SK-N-SH treated with all-trans-retinoic acid at 6 μM for 48 hours (cell line): Measurements from ENCODE around the gene DHX15.

Experiments used
- CREB5 ChIP-seq: fragments of 250-450 bp; sonication (Bioruptor Pico); IDR thresholded peaks from 2 replicates; pipeline ENCODE4 v1.5.1; 2020; ENCODE audit warnings: low read depth, mild to moderate bottlenecking, moderate library complexity
- CSDC2 ChIP-seq: fragments of 250-450 bp; sonication (Bioruptor Pico); IDR thresholded peaks from 2 replicates; pipeline ENCODE4 v1.5.0; 2020; ENCODE audit warnings: mild to moderate bottlenecking, moderate library complexity
- CSRNP3 ChIP-seq: fragments of 250-450 bp; sonication (Bioruptor Pico); IDR thresholded peaks from 2 replicates; pipeline ENCODE4 v1.5.1; 2021; ENCODE audit warnings: mild to moderate bottlenecking, moderate library complexity
- GLIS3 ChIP-seq: fragments of 250-450 bp; sonication (Bioruptor Pico); IDR thresholded peaks from 2 replicates; pipeline ENCODE4 v1.5.0; 2020; ENCODE audit warnings: mild to moderate bottlenecking, moderate library complexity
- PATZ1 ChIP-seq: fragments of 250-450 bp; sonication (Bioruptor Pico); IDR thresholded peaks from 2 replicates; pipeline ENCODE4 v1.8.0; 2020; ENCODE audit warnings: mild to moderate bottlenecking, moderate library complexity, borderline replicate concordance
- POU6F1 ChIP-seq: fragments of 250-450 bp; sonication (Bioruptor Pico); IDR thresholded peaks from 2 replicates; pipeline ENCODE4 v1.8.0; 2021; ENCODE audit warnings: low read depth, mild to moderate bottlenecking, moderate library complexity, borderline replicate concordance
- PPARA ChIP-seq: fragments of 250-450 bp; sonication (Bioruptor Pico); IDR thresholded peaks from 2 replicates; pipeline ENCODE4 v1.5.0; 2020; ENCODE audit warnings: mild to moderate bottlenecking, borderline replicate concordance
- RARB ChIP-seq: fragments of 250-450 bp; sonication (Bioruptor Pico); IDR thresholded peaks from 2 replicates; pipeline ENCODE4 v1.8.0; 2021; ENCODE audit warnings: mild to moderate bottlenecking, moderate library complexity
- TOX ChIP-seq: fragments of 250-450 bp; sonication (Bioruptor Pico); IDR thresholded peaks from 2 replicates; pipeline ENCODE4 v1.8.0; 2021; ENCODE audit warnings: mild to moderate bottlenecking, moderate library complexity, borderline replicate concordance
- ZFP3 ChIP-seq: fragments of 250-450 bp; sonication (Bioruptor Pico); IDR thresholded peaks from 2 replicates; pipeline ENCODE4 v1.5.0; 2020; ENCODE audit warnings: mild to moderate bottlenecking, moderate library complexity
- ZFP30 ChIP-seq: fragments of 450-650 bp; formaldehyde crosslinking; IDR thresholded peaks from 2 replicates; pipeline ENCODE4 v1.5.0; 2022; ENCODE audit warnings: mild to moderate bottlenecking, moderate library complexity
- ZNF565 ChIP-seq: fragments of 450-650 bp; formaldehyde crosslinking; conservative IDR thresholded peaks from 2 replicates; pipeline ENCODE4 v1.5.0; 2020; ENCODE audit warnings: low read depth, mild to moderate bottlenecking, moderate library complexity

- no peak for TF ChIP-seq PPARA (CRISPR knock-in tag)
- no peak for TF ChIP-seq TOX
- no peak for TF ChIP-seq CREB5 (CRISPR knock-in tag)
- TF ChIP-seq PATZ1, result no peak
- TF ChIP-seq GLIS3 (CRISPR knock-in tag), result no peak
- no peak for TF ChIP-seq CSDC2
- no peak for TF ChIP-seq ZFP30 (CRISPR knock-in tag)
- no peak for TF ChIP-seq CSRNP3 (CRISPR knock-in tag)
- TF ChIP-seq ZFP3, result no peak
- no peak for TF ChIP-seq RARB (CRISPR knock-in tag)
- TF ChIP-seq ZNF565 (CRISPR knock-in tag), result no peak
- TF ChIP-seq POU6F1 (CRISPR knock-in tag), result no peak
Measured at GRCh38 chr4:24569662-24570061, 14.7 kb downstream of the DHX15 start.
